GM18498 (cell line): ENCODE data around the gene RNF215.

Experiments used
- ATAC-seq: cut with Tn5 transposase; IDR thresholded peaks from one replicate; pipeline ENCODE4 v1.9.1; 2021; ENCODE audit warnings: mild to moderate bottlenecking, moderate library complexity; ENCODE audit not compliant: unreplicated experiment

The RNF215 gene

DNA sequence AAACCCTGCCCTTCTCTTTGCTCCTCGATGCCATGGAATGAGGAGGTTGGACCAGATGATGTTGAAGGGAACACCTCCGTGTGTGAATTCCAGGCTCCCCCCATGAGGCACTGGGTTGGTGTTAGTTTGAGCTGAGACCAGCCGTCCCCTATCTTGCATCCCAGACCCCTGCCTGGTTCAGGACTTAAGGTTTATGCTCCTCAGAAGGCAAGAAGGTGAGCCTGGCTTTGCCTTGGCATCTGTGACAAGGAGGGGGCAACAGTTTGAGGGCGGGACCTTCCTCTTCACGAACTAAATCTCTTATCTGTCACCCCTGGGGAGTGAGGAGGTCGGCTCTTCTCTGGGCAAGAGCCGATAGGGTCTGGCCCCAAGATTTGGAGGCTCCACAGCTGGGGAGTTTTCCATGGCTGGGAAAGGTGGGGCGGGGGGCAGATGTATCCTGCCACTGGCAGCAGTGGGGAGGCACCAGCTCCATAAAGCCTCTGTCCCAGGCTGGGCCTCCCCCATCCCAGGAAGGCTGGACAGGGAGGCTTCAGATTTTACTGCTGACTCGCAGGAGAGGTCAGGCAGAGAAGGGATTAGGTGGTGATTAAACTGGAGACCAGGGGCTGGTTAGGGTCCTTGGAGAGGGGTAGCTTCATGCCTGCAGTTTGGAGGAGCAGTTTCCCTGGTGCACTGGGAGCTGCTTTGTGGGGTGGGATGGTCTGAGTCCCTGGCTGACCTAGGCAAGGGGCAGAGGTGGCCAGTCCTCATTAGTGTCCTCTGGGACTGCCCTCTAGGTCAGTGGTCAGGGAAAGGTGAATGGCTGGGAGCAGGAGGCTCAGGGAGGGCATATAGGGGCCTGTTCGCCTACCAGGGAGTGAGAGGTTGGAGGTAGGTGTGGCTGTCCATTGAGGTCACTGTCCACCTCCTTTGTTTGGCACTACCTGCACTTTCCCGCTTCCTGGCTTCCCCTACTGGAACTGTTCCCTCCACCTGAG is 10.7 kb upstream of the RNF215 start:
- ATAC-seq, result no peak

DNA sequence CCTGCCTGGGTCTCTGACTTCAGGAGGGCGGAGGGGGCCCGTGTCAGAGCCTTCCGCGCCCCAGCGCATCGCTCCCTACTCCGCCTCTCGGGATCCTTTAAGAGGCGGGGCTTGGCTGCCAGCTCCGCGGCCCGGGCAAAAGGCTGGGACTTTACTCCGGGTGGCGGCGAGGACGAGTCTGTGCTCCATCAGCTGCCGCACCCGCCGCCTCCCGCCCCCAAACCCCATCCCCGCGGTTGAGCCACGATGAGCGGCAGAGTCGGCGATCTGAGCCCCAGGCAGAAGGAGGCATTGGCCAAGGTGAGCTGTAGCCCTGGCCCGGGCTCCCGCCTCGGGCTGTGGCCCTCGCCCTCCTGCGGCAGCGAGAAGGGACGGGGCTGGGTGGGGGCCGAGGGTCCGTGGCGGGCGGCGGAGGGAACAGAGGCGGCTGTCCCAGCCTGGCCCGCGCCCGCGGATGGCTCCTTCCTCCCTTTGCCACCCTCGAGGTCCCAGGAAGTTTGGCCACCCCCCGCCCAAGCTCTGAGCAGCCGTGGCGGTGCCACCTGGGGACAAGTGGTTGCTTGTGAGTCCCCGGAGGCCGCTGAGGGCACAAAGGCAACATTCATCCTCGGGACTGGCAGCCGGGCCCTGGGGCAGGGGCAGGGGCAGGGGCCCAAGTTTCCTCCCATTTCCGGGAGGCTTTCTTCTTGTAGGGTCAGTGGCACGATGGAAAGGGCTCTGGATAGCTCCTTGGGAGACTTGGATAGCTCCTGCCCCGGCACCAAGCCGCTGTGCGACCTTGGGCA is 9.9 kb upstream of the RNF215 start, which contains the start of gene SEC14L2:
Gene SEC14L2, plus strand, starts transcription at position 148 of the 785 bp plus-strand sequence. Its CDS starts 99 bp downstream, at position 247.
- no peak for ATAC-seq

GRCh38 chr22:30393885-30394284 is 6.7 kb upstream of the RNF215 start:
- ATAC-seq, result no peak

- ATAC-seq, result no peak
Measured at GRCh38 chr22:30393322-30393680, 6.1 kb upstream of the RNF215 start.

DNA sequence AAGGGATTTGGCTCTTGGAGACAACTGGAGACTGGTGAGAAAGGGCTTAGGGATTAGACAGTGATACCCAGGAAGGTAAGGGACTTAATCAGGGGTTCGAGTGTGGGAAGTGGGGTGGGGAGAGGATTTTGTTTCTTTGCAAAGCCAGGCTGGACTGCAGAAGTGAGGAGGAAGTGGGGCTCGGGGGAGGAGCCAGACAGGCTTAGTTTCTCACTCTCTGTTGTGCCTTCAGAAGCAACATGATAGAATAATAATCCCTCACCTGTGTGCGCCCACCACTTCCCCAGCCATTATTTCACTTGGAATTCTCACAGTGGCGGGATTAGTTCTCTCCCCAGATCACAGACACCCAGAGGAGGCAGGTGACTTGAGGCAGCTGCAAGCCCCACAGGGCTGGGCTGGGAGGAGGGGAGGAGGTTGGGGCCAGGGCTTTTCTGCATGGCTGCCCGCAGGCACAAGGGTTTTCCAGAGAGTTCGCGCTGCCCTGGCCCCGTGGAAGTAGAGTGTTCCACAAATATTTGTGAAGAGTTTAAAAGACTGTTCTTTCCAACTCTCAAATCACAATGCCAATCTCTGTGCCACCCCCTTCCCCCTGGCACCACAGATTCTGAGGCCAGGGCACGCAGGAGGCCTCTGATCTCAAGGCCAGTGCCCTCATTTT is 5.6 kb upstream of the RNF215 start:
- no peak for ATAC-seq

- no peak for ATAC-seq
Measured at GRCh38 chr22:30390974-30391691, 3.9 kb upstream of the RNF215 start.

DNA sequence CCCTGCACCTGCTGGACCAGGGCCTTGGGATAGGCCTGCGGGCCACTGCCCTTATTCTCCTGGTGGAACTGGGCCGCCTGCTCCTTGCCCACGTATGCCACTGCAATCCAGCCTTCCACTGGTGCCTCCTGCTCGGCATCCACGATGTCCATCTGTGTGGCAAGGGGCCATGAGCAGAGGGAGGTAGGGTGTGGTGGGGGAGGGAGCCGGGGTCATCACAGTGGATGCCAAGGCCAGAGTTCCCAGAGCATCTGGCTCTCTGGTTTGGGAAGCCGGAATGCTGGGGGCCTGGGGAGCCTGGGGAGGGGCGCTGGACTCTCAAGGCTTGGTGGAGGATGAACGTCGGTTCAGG is 627 bp downstream of the RNF215 start:
- no peak for ATAC-seq

DNA sequence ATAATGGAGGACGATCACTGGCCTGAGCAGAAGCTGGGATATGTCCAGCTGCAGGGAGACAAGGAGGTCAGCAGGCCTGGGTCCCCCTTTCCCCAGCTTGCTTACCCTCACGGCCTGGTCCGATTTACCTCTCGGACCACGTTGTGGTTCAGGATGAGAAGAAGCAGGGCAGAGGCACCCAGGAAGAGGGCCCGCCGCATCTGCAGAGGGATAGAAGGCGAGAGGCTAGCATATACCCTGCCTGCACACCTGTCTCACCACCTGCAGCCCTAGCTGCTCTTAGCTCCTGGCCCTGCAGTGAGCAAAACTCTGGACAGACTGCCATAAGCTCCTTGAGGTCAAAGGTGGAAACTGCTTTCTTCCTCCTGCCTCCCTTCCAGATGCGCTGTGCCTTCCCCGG is 1.3 kb downstream of the RNF215 start:
- ATAC-seq, result no peak

GRCh38 chr22:30383061-30383460 is 4.2 kb downstream of the RNF215 start:
- ATAC-seq, result no peak

GRCh38 chr22:30382340-30382739 is 4.9 kb downstream of the RNF215 start:
- no peak for ATAC-seq

GRCh38 chr22:30381264-30381663 is 5.9 kb downstream of the RNF215 start:
- ATAC-seq, result no peak

DNA sequence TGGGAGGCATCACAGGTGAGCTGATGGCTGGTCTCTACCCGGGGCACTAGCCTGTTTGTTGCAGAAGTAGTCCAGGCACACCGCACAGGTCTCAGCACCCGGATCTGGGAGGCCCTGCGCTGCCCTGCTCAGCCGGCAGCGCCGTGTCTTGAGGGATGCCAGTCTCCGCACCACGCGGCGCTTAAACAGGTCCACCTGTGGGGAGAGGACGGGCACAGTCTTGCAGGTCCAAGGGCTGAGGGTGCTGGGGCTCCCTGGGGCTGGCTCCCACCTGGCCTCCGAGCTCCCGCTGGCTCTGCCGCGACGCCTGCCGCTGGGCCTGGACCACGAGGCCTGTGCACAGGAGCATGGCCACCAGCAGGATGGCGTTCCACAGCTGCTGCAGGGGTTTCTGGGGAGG is 7.2 kb downstream of the RNF215 start:
- no peak for ATAC-seq

GRCh38 chr22:30375312-30375849 is 11.8 kb downstream of the RNF215 start:
- no peak for ATAC-seq

GRCh38 chr22:30373331-30374325 is 13.6 kb downstream of the RNF215 start:
- ATAC-seq, result no peak

GRCh38 chr22:30372915-30373314 is 14.3 kb downstream of the RNF215 start:
- ATAC-seq, result no peak

DNA sequence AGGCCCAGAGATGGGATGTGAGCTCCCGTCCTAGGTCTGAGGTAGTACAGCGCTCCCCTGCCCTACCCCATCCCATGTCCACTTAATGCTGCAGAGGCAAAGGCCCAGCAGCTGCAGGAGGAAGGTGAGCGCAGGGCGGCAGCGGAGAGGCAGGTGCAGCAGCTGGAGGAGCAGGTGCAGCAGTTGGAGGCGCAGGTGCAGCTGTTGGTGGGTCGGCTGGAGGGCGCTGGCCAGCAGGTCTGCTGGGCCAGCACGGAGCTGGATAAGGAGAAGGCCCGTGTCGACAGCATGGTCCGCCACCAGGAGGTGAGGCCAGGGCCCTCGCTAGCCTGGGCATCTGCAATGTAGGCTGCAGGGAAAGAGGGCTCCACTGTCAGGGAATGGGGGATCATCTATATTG is 15.2 kb downstream of the RNF215 start:
- ATAC-seq, result no peak

GRCh38 chr22:30371321-30371720 is 15.9 kb downstream of the RNF215 start:
- no peak for ATAC-seq

DNA sequence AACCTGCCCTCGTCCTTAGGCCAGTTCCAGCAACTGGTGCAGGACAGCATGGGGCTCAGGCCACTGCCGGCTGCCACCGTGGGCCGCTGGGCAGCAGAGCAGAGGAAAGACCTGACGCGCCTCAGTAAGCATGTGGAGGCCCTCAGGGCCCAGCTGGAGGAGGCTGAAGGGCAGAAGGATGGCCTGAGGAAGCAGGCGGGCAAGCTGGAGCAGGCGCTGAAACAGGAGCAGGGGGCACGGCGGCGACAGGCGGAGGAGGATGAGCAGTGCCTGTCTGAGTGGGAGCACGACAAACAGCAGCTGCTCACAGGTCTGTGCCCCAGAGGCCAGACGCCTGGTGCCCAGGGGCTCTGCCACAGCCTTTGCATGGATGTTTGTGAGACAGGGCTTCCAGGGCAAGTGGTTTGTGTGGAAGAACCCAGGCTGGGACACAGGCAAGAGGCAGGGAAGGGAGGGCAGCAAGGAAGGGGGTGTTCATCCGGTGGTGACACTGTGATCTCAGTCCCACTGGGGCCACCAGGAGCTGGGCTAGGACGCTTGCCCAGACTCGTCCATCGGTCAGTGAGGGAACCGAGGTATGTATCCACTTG is 16.5 kb downstream of the RNF215 start:
- ATAC-seq, result no peak

DNA sequence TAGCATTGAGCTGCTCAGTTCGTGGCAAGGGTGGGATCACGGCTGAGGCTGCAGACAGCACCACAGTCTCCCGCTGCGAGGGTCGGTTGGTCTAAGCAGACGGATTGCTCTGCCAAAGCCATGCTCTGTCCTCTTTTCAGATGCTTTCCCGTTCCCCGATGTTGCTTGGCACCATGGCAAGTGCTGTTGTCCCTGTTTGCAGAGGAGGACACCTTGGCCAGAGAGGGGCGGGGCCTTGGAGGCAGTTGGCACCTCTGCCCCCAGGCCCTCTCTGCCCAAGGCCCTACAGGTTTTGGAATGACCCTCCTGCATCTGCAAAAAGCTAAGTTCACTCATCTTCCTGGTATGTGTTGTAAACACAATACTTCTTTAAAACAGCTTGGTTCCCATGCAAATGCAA is 18.8 kb downstream of the RNF215 start:
- ATAC-seq, result no peak
